ENCODE results near the gene FAM163B.

GRCh38 chr9:133607381-133607780 lies 1.8 kb downstream of the FAM163B start:
- TF ChIP-seq, protein P1, sequence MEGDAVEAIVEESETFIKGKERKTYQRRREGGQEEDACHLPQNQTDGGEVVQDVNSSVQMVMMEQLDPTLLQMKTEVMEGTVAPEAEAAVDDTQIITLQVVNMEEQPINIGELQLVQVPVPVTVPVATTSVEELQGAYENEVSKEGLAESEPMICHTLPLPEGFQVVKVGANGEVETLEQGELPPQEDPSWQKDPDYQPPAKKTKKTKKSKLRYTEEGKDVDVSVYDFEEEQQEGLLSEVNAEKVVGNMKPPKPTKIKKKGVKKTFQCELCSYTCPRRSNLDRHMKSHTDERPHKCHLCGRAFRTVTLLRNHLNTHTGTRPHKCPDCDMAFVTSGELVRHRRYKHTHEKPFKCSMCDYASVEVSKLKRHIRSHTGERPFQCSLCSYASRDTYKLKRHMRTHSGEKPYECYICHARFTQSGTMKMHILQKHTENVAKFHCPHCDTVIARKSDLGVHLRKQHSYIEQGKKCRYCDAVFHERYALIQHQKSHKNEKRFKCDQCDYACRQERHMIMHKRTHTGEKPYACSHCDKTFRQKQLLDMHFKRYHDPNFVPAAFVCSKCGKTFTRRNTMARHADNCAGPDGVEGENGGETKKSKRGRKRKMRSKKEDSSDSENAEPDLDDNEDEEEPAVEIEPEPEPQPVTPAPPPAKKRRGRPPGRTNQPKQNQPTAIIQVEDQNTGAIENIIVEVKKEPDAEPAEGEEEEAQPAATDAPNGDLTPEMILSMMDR (IDR thresholded peaks at IDR 0.05; ENCODE audit: insufficient read depth, low read depth, low read length): no peak
- TF ChIP-seq EZH2 (IDR thresholded peaks at IDR 0.05; ENCODE audit: insufficient read depth, low read length): no peak
